Temporal lobe (tissue), 1 donor: ENCODE measurements around the gene DNAJB13. TPM values are rescaled to one million over a fixed set of nuclear protein-coding genes. Genes with fewer than 3 reads are reported as not detected.

Experiments
- total RNA-seq: library from RNA; depleted of rRNA; stranded (reverse); fragments of >200 nt; gene quantifications from one replicate; pipeline ENCODE4 v1.2.3, GENCODE V29; 2014

DNAJB13 gene
- total RNA-seq, 1 donor from 2014 or later = 0.25 TPM

Other genes with a start within 250 kb of the DNAJB13 start
- 164 TPM for gene RAB6A, start 190.0 kb upstream of the DNAJB13 start, total RNA-seq
- gene MRPL48, start 163.2 kb upstream of the DNAJB13 start, total RNA-seq = 13.0 TPM
- 21.6 TPM for gene COA4, start 74.2 kb upstream of the DNAJB13 start, total RNA-seq
- 15.2 TPM for gene PAAF1, start 74.0 kb upstream of the DNAJB13 start, total RNA-seq
- 3.7 TPM for gene UCP2, start 31.8 kb downstream of the DNAJB13 start, total RNA-seq
- gene UCP3, start 58.1 kb downstream of the DNAJB13 start, total RNA-seq = 0.98 TPM
- gene C2CD3, start 220.0 kb downstream of the DNAJB13 start, total RNA-seq = 17.9 TPM
- 34.7 TPM for gene PPME1, start 220.3 kb downstream of the DNAJB13 start, total RNA-seq